HepG2 (cell line): ENCODE measurements around the gene TPX2. TPM values are rescaled to one million over a fixed set of nuclear protein-coding genes. Genes with fewer than 3 reads are reported as not detected.

ENCODE experiments used
- CREBL2 ChIP-seq: sonication (generic); formaldehyde crosslinking; IDR thresholded peaks from 2 replicates; pipeline ENCODE4 v1.8.1; 2023; ENCODE audit warnings: missing genetic modification reagents, mild to moderate bottlenecking, borderline replicate concordance
- FOXA1 ChIP-seq, 2 experiments: fragments of 450-650 bp in 1 of 2; sonication (generic) in 1 of 2; formaldehyde crosslinking in 1 of 2; IDR thresholded peaks; 2 replicates each; pipeline versions ENCODE4 v1.4.0 to v1.6.1; 2016 to 2020; ENCODE audit warnings: missing genetic modification reagents in 1 of 2
- GATAD1 ChIP-seq: IDR thresholded peaks from 2 replicates; pipeline ENCODE4 v1.6.1; 2016; ENCODE audit warnings: missing genetic modification reagents, missing compliant biosample characterization
- GMEB2 ChIP-seq: IDR thresholded peaks from 2 replicates; pipeline ENCODE4 v1.6.1; 2016; ENCODE audit warnings: missing biosample characterization, missing genetic modification reagents, low read depth
- HDAC1 ChIP-seq: sonication (generic); formaldehyde crosslinking; IDR thresholded peaks from 2 replicates; pipeline ENCODE4 v1.5.1; 2020; ENCODE audit warnings: mild to moderate bottlenecking, missing genetic modification reagents
- KDM4B ChIP-seq: sonication (generic); formaldehyde crosslinking; IDR thresholded peaks from 2 replicates; pipeline ENCODE4 v1.4.0; 2020; ENCODE audit warnings: missing genetic modification reagents
- NFYC ChIP-seq: IDR thresholded peaks from 2 replicates; pipeline ENCODE4 v1.6.1; 2016; ENCODE audit warnings: missing genetic modification reagents, missing compliant biosample characterization
- STAG1 ChIP-seq: sonication (generic); formaldehyde crosslinking; IDR thresholded peaks from 2 replicates; pipeline ENCODE4 v1.4.0; 2020; ENCODE audit warnings: missing genetic modification reagents
- TAF15 ChIP-seq: fragments of 200-400 bp; formaldehyde crosslinking; IDR thresholded peaks from one replicate; pipeline ENCODE4 v1.6.1; 2018; ENCODE audit warnings: mild to moderate bottlenecking, low read depth, low read length; ENCODE audit not compliant: poor library complexity, severe bottlenecking
- TBX3 ChIP-seq: fragments of 450-650 bp; IDR thresholded peaks from 2 replicates; pipeline ENCODE4 v1.6.1; 2017; ENCODE audit warnings: antibody characterized with exemption, mild to moderate bottlenecking, inconsistent platforms, borderline replicate concordance
- TEF ChIP-seq: sonication (generic); formaldehyde crosslinking; IDR thresholded peaks from 2 replicates; pipeline ENCODE4 v1.5.0; 2020; ENCODE audit warnings: missing genetic modification reagents
- TFDP1 ChIP-seq: IDR thresholded peaks from 2 replicates; pipeline ENCODE4 v1.6.1; 2016; ENCODE audit warnings: missing compliant biosample characterization, missing genetic modification reagents, borderline replicate concordance
- TOE1 ChIP-seq: sonication (generic); formaldehyde crosslinking; IDR thresholded peaks from 2 replicates; pipeline ENCODE4 v1.4.0; 2020; ENCODE audit warnings: mild to moderate bottlenecking, missing genetic modification reagents
- ZFP37 ChIP-seq: sonication (generic); formaldehyde crosslinking; IDR thresholded peaks from 2 replicates; pipeline ENCODE4 v1.4.0; 2020; ENCODE audit warnings: missing genetic modification reagents, borderline replicate concordance
- ZNF256 ChIP-seq: sonication (generic); formaldehyde crosslinking; conservative IDR thresholded peaks from 2 replicates; pipeline ENCODE4 v1.4.0; 2020; ENCODE audit warnings: missing genetic modification reagents
- ZNF432 ChIP-seq: sonication (generic); formaldehyde crosslinking; IDR thresholded peaks from 2 replicates; pipeline ENCODE4 v1.5.0; 2020; ENCODE audit warnings: missing genetic modification reagents, mild to moderate bottlenecking, borderline replicate concordance
- ZNF546 ChIP-seq: sonication (generic); formaldehyde crosslinking; conservative IDR thresholded peaks from 2 replicates; pipeline ENCODE4 v1.8.1; 2023; ENCODE audit warnings: mild to moderate bottlenecking, missing genetic modification reagents
- ZNF576 ChIP-seq: sonication (generic); formaldehyde crosslinking; IDR thresholded peaks from 2 replicates; pipeline ENCODE4 v1.4.0; 2020; ENCODE audit warnings: mild to moderate bottlenecking, missing genetic modification reagents
- ZNF691 ChIP-seq: sonication (generic); formaldehyde crosslinking; IDR thresholded peaks from 2 replicates; pipeline ENCODE4 v1.4.0; 2020; ENCODE audit warnings: missing genetic modification reagents, low read depth, mild to moderate bottlenecking, borderline replicate concordance
- ZNF713 ChIP-seq: sonication (generic); formaldehyde crosslinking; IDR thresholded peaks from 2 replicates; pipeline ENCODE4 v1.4.0; 2020; ENCODE audit warnings: mild to moderate bottlenecking, missing genetic modification reagents
- polyA plus RNA-seq, 8 experiments: library from polyadenylated mRNA; depleted of rRNA in 3 of 8; stranded (reverse) in 7 of 8; unstranded in 1 of 8; fragments of >200 nt; fragmentation: Illumina TruSeq in 4 of 8; extraction: Trizol in 4 of 8; gene quantifications; 2 replicates each; pipeline versions ENCODE4 v1.2.1 to v1.2.3, GENCODE V29; 2011 to 2016; ENCODE audit warnings: low read depth in 4 of 8, missing spikeins in 1 of 8, mixed read lengths in 1 of 8; ENCODE audit not compliant: insufficient read depth in 1 of 8
- total RNA-seq, 5 experiments: library from RNA; depleted of rRNA; stranded (reverse); fragments of >200 nt; fragmentation: Illumina TruSeq; extraction: Trizol; gene quantifications; 2 replicates each; pipeline ENCODE4 v1.2.3, GENCODE V29; 2016; ENCODE audit warnings: low read depth in 1 of 5

The TPX2 gene
- total and polyA plus RNA-seq, 2 of the 13 experiments (the other 11 are each of a cell fraction or from before 2014, with no cell fraction given), result 34.3 to 124 TPM

GRCh38 chr20:31723319-31724078 lies 15.6 kb upstream of the TPX2 start (continued):
- peak; percentile 68 for TF ChIP-seq TFDP1 (CRISPR knock-in tag)
- TF ChIP-seq FOXA1 (IDR thresholded peaks at IDR 0.05), result no peak
- peak; percentile 54 for TF ChIP-seq FOXA1 (CRISPR knock-in tag; IDR thresholded peaks at IDR 0.05)
- TF ChIP-seq ZNF432 (CRISPR knock-in tag), result no peak
- TF ChIP-seq ZNF691 (CRISPR knock-in tag), result peak; percentile 72; the same call in 1 of the 2 replicates
- TF ChIP-seq KDM4B (CRISPR knock-in tag), result peak; percentile 86
- peak; percentile 58; the same call in 1 of the 2 replicates for TF ChIP-seq TOE1 (CRISPR knock-in tag)
- TF ChIP-seq CREBL2 (CRISPR knock-in tag), result peak; percentile 42; the same call in 1 of the 2 replicates
- peak; percentile 100 for TF ChIP-seq NFYC (CRISPR knock-in tag)
- peak; percentile 91 for TF ChIP-seq HDAC1
- TF ChIP-seq ZNF256 (CRISPR knock-in tag), result peak; percentile 27; the same call in 1 of the 2 replicates
- TF ChIP-seq TBX3, result peak; percentile 76; the same call in 1 of the 2 replicates
- TF ChIP-seq GMEB2 (CRISPR knock-in tag), result peak; percentile 95
- peak; percentile 75; the same call in 1 of the 2 replicates for TF ChIP-seq TEF (CRISPR knock-in tag)
- peak; percentile 57; the same call in 1 of the 2 replicates for TF ChIP-seq ZFP37 (CRISPR knock-in tag)
- no peak for TF ChIP-seq TAF15
- TF ChIP-seq GATAD1, result peak; percentile 87
- peak; percentile 77 for TF ChIP-seq ZNF576
- peak; percentile 99 for TF ChIP-seq STAG1 (CRISPR knock-in tag)
- peak; percentile 99 for TF ChIP-seq ZNF713 (CRISPR knock-in tag)
- TF ChIP-seq ZNF546 (CRISPR knock-in tag), result peak; percentile 96
